Measurements from ENCODE around the gene KLHL22.

DNA sequence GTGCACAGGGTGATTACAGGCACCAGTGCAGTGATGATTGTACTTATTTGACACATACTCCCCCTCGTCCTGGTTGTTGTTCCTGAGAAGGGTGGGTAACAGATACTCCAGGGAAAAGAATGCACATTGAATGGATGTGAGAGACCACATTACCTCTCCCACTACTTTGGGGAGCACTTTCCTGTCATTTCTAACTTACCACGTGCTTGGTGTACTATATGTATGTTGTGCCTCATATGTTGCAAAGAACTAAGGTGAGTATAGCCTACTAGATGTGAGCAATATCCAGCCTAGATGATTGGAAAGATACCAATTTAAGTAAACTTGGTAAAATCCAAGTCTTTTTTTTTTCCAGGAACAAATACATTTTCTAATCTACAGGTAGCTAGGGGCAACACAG is 43.7 kb downstream of the KLHL22 start:
- TF ChIP-seq, protein P1, sequence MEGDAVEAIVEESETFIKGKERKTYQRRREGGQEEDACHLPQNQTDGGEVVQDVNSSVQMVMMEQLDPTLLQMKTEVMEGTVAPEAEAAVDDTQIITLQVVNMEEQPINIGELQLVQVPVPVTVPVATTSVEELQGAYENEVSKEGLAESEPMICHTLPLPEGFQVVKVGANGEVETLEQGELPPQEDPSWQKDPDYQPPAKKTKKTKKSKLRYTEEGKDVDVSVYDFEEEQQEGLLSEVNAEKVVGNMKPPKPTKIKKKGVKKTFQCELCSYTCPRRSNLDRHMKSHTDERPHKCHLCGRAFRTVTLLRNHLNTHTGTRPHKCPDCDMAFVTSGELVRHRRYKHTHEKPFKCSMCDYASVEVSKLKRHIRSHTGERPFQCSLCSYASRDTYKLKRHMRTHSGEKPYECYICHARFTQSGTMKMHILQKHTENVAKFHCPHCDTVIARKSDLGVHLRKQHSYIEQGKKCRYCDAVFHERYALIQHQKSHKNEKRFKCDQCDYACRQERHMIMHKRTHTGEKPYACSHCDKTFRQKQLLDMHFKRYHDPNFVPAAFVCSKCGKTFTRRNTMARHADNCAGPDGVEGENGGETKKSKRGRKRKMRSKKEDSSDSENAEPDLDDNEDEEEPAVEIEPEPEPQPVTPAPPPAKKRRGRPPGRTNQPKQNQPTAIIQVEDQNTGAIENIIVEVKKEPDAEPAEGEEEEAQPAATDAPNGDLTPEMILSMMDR (IDR thresholded peaks at IDR 0.05; ENCODE audit: extremely low read depth in 1 of 2, insufficient read depth in 1 of 2, low read depth in 1 of 2, low read length in 2 of 2) = no peak
- TF ChIP-seq POLR2A (IDR thresholded peaks at IDR 0.05; ENCODE audit: low read depth, low read length) = no peak
- no peak for TF ChIP-seq POLR2AphosphoS5 (IDR thresholded peaks at IDR 0.05; ENCODE audit: insufficient read depth, low read depth, low read length)
- TF ChIP-seq JUN (IDR thresholded peaks at IDR 0.05; ENCODE audit: borderline replicate concordance, insufficient read depth, insufficient read length, low read depth) = no peak

All from endothelial cell of umbilical vein (primary cell).